GM21390 (cell line): Measurements from ENCODE around the gene PIK3R3.
A peak's percentile ranks its signal among the peaks of the same experiment; 100 is the strongest.

Source experiments
- ATAC-seq: cut with Tn5 transposase; IDR thresholded peaks from one replicate; pipeline ENCODE4 v1.9.1; 2021; ENCODE audit not compliant: unreplicated experiment

The PIK3R3 gene

DNA sequence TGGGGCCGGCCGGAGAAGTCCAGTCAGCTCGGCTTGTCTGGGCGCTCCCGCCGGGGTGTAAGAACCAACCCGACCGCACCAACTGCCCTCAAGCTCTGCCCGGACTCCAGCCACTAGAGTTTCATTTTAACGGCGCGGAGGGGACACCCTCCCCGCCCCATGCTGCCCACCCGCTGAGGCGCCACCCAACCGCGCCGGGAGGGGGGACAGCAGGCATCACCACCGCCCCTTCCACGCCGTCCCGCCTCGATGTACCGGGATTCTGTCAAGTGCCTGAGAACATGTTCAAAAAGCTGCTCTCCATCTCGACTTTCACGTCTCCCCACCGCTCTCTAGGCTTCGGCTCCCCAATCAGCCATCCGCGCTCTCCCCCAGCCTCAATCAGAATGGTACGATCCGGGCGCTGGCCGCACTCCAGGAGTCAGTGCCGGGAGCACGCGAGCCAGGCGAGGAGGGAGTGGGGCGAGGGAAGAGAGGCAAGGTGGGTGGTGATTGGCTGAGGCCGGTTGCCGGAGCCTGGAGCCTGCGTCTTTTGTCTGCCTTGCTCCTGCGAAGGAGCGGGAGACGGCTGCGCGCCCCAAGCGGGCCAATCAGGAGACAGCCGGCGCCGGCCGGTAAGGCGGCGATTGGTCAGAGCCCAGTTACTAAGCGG lies at the start of gene PIK3R3:
Gene PIK3R3, minus strand, starts transcription at position 101 of the 652 bp plus-strand sequence. CDS start 677 bp downstream, outside the sequence.
- peak; percentile 82 for ATAC-seq

- no peak for ATAC-seq
Measured at GRCh38 chr1:46181343-46182260, 49.2 kb upstream of the PIK3R3 start.

- no peak for ATAC-seq
Measured at GRCh38 chr1:46180082-46180616, 47.7 kb upstream of the PIK3R3 start.

GRCh38 chr1:46179138-46180081 lies 47.0 kb upstream of the PIK3R3 start:
- ATAC-seq: peak; percentile 68

DNA sequence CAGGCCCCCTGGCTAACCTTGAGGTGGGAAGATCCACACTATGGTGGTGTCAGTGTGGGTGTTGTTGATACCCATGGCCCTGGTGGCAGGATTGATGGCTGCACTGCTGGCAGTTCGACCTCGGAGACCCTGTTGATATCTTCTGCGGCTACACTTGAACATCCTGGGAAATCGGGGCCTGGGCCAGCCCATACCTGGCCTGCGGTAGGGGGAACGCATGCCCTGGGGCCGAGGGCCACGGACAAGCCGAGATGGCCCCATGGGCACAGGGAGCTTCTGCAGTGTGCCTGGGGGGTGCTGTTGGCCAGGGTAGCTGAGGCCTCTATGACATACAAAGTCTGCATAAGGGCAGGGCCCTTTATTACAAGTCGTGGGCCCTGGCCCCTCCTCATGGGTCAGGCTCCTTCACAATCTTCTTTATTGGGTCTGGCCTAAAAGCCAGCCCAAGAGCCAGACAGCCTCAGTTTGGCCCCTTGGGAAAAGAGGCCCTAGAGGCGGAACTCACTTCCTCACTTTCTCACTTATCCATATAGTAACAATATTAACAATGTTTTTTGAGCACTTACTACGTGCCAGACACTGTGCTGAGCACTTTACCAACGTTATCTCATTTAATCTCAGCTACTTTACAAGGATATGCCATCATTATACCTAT lies 43.9 kb upstream of the PIK3R3 start, which contains the start of gene P3R3URF:
Gene P3R3URF, minus strand, starts transcription at position 278 of the 655 bp plus-strand sequence. Its CDS starts 17 bp downstream, at position 261.
- ATAC-seq: no peak

- ATAC-seq: no peak
Measured at GRCh38 chr1:46175243-46175642, 42.8 kb upstream of the PIK3R3 start.

DNA sequence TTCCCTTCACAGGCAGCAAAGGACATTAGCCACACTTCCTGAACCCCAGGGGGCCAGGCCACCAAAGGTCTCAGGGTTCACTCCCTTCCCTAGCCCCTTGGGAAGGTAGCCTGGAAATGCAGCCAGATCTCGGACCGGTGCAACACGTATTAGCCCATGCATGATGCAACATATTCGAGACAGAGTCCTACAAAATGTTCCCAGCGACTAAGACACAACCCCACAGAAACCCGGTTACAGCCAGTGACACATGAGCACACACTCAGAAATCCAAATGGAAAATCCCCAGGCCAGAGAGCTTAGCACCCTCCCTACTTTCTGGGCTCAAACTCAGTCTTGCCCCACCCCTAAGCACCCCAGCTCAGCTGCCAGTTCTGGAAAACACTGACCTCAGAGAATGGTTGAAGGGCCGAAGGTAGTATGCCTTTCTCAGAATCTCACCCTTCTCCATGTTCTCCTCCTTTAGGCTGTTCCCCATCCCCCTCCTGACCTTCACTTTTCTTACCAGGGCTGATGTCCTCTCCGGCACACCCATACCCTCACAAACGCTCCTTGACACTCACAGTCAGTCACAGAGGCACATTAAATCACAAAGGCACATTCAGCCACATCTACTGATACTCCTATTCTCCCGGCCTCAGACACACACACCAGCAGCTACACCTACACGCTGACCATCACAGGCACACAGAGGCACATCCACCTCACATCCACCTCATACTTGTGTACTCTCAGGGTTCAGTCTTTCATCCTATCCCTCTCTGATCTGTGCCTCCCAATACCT lies 42.2 kb upstream of the PIK3R3 start, which contains the start of gene TSPAN1:
Gene TSPAN1, plus strand, starts transcription at position 640 of the 784 bp plus-strand sequence. CDS start 6,021 bp downstream, outside the sequence.
- ATAC-seq: no peak

DNA sequence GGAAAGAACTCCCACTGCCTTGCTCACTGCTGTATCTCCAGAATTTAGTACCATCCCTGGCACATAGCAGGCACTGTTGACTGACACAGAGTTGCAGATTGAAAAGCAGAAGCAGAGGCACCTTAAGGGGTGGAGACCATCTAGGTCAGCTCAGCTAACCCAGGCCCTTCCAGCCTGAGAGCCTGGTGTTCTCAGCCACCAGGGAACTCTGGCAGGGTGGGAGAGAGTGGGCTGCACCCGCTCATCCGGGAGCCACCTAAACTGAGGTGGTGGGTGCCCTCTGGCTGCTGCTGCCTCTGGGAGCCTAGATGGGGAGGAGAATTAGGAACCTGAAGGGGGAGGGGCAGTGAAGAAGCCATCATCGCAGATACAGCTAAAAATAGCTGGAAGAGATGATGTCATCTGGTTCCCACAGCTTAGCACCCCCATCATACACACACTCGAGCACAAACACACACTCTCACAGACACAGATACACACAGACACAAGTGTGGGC lies 41.0 kb upstream of the PIK3R3 start:
- ATAC-seq: no peak

DNA sequence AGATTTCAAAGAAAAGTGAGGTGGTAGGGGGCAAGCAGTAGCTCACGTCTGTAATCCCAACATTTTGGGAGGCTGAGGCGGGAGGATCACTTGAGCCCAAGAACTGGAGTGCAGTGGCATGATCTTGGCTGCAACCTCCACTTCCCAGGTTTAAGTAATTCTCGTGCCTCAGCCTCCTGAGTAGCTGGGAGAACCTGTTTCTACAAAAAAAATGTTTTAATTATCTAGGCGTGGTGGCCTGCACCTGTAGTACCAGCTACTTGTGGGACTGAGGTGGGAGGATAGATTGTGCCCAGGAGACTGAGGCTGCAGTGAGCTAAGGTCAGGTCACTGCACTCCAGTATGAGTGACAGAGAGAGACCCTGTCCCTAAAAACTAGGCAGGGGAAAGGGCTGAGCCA lies 39.9 kb upstream of the PIK3R3 start:
- no peak for ATAC-seq

GRCh38 chr1:46171871-46172270 lies 39.4 kb upstream of the PIK3R3 start:
- ATAC-seq: no peak

- ATAC-seq: no peak
Measured at GRCh38 chr1:46171351-46171750, 38.9 kb upstream of the PIK3R3 start.

GRCh38 chr1:46169811-46170454 lies 37.5 kb upstream of the PIK3R3 start:
- ATAC-seq: no peak

DNA sequence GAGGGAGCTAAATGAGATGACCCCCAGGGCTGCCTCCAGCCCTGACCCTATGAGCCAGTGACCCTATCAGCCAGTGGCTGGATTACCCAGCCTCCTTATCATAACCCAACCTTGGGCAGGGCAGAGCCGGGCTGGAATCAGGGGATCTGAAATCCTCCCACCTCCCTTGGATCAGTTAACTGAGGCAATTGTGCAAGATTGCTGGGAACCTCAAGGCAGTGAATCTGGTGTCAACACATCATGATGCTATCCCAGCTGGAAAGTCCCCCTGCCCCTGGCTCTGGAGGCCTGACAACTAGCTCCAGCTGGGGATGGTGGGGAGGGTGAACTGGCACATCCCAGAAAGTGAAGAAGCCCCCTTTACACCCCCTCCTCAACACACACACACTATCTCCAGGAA lies 36.0 kb upstream of the PIK3R3 start:
- no peak for ATAC-seq

DNA sequence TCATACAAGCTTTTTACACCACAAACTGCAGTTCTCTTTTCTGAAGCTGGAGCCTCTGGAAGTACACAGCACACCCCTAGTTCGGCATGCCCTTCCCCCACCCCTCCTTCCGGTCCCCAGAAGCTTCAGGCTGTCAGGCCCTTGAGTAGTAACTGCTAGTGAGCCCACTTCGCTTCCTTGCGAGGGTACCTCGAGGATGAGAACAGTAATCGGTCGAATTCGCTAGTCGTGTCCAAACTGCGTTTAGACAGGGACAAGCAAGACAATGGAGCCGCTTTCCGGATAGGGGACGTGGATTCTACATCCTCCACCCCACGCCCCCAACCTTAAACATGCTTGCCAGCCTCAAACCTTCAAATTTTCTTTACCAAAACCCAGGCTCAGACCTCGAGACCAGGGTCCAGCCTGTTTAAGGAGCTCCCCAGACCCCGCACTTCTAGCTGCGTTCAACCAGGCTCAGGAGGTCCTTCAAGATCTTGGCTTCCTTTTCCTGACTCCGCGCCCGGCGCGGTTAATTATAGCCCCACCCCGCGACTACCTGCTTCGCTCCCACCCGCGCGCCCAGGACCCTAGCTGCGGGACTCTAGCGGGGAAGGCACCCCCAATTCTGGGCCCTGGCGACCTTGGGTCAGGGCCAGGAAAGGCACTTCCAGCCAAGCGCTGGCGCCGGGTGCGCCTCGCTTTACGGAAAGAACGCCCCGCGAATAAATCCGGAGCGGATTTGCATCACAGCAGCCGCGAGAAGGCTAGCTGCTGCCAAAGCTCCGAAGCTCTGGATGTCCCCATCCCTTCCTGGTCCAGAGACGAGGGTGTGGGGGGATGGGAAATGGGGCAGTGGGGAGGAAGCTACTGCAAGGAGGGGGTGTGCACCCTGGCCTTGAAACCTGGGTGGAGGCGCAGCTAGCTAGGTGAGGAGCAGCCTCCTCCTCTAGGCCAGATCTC lies 34.4 kb upstream of the PIK3R3 start:
- ATAC-seq: peak; percentile 55

DNA sequence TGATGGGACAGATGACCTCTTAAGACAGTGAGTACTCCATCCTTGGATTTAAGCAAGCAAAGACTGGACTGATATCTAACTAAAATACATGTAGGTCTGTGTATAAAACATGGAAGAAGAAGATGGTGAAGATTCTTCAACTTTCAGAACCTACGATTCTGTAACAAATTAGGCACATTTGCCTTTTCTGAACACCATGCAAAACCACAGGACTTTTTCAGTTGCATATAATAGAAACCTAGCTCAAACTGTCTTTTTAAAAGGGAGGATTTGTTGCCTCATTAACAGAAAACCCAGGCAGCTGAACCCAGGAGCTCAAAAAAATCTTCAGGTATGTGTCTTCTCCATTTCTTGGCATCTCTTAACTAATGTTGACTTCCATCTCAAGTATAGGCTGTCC lies 27.8 kb upstream of the PIK3R3 start:
- no peak for ATAC-seq

GRCh38 chr1:46159516-46159915 lies 27.1 kb upstream of the PIK3R3 start:
- ATAC-seq: no peak
